MM.1S (cell line): ENCODE data around the gene GAS5.

Experiments used
- EZH2 ChIP-seq: fragments of 300-600 bp; sonication (generic); optimal IDR thresholded peaks from 2 replicates; pipeline ENCODE3; 2017; ENCODE audit warnings: low read depth, mild to moderate bottlenecking, antibody characterized with exemption, low read length, mixed read lengths
- TF ChIP-seq, protein P1 (sequence below): fragments of 300-600 bp; sonication (generic); IDR thresholded peaks from 2 replicates; pipeline ENCODE4 v1.5.1; 2016; ENCODE audit warnings: antibody characterized with exemption, low read length, mixed read lengths

- TF ChIP-seq, protein P1, sequence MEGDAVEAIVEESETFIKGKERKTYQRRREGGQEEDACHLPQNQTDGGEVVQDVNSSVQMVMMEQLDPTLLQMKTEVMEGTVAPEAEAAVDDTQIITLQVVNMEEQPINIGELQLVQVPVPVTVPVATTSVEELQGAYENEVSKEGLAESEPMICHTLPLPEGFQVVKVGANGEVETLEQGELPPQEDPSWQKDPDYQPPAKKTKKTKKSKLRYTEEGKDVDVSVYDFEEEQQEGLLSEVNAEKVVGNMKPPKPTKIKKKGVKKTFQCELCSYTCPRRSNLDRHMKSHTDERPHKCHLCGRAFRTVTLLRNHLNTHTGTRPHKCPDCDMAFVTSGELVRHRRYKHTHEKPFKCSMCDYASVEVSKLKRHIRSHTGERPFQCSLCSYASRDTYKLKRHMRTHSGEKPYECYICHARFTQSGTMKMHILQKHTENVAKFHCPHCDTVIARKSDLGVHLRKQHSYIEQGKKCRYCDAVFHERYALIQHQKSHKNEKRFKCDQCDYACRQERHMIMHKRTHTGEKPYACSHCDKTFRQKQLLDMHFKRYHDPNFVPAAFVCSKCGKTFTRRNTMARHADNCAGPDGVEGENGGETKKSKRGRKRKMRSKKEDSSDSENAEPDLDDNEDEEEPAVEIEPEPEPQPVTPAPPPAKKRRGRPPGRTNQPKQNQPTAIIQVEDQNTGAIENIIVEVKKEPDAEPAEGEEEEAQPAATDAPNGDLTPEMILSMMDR = no peak
- TF ChIP-seq EZH2 = no peak
These were observed 11.8 kb downstream of the GAS5 start for GRCh38 chr1:173856014-173856413.
